HG02970 (cell line): ENCODE results near the gene CD2BP2.
A peak's percentile ranks its signal among the peaks of the same experiment; 100 is the strongest.
"Not testable (repeated sequence)": the region's sequence is repeated elsewhere in the genome, so short reads cannot be mapped to it uniquely, and the experiment has no call there.

ENCODE experiments used
- ATAC-seq: cut with Tn5 transposase; IDR thresholded peaks from one replicate; pipeline ENCODE4 v1.9.1; 2021; ENCODE audit warnings: mild to moderate bottlenecking, moderate library complexity, moderate number of reproducible peaks; ENCODE audit not compliant: unreplicated experiment, low FRiP score

CD2BP2 gene

GRCh38 chr16:30348113-30348512, 7.0 kb downstream of the CD2BP2 start:
- no peak for ATAC-seq

- ATAC-seq = no peak
Observed at GRCh38 chr16:30346286-30346685, 8.8 kb downstream of the CD2BP2 start.

GRCh38 chr16:30343491-30343820, 11.7 kb downstream of the CD2BP2 start:
- not testable (repeated sequence) for ATAC-seq

GRCh38 chr16:30342751-30343490, 12.2 kb downstream of the CD2BP2 start:
- no peak for ATAC-seq

- ATAC-seq = not testable (repeated sequence)
Observed at GRCh38 chr16:30341971-30342370, 13.1 kb downstream of the CD2BP2 start.

GRCh38 chr16:30340621-30341020, 14.5 kb downstream of the CD2BP2 start:
- ATAC-seq = no peak

GRCh38 chr16:30338715-30339114, 16.4 kb downstream of the CD2BP2 start:
- not testable (repeated sequence) for ATAC-seq

- not testable (repeated sequence) for ATAC-seq
Observed at GRCh38 chr16:30337964-30338357, 17.1 kb downstream of the CD2BP2 start.

GRCh38 chr16:30335598-30336474, 19.3 kb downstream of the CD2BP2 start:
- peak; percentile 12 for ATAC-seq

- peak; percentile 74 for ATAC-seq
Observed at GRCh38 chr16:30335028-30335597, 20.0 kb downstream of the CD2BP2 start.

- ATAC-seq = peak; percentile 88
Observed at GRCh38 chr16:30334473-30334989, 20.6 kb downstream of the CD2BP2 start.

GRCh38 chr16:30324220-30324619, 30.9 kb downstream of the CD2BP2 start:
- ATAC-seq = not testable (repeated sequence)

GRCh38 chr16:30318647-30319046, 36.5 kb downstream of the CD2BP2 start:
- not testable (repeated sequence) for ATAC-seq

- not testable (repeated sequence) for ATAC-seq
Observed at GRCh38 chr16:30310937-30311336, 44.2 kb downstream of the CD2BP2 start.

GRCh38 chr16:30309255-30309654, 45.9 kb downstream of the CD2BP2 start:
- ATAC-seq = not testable (repeated sequence)
